HG03457 (cell line): ENCODE data around the gene SNAP23.

Experiments used
- ATAC-seq: cut with Tn5 transposase; IDR thresholded peaks from one replicate; pipeline ENCODE4 v1.9.1; 2021; ENCODE audit warnings: moderate number of reproducible peaks; ENCODE audit not compliant: unreplicated experiment

The SNAP23 gene

DNA sequence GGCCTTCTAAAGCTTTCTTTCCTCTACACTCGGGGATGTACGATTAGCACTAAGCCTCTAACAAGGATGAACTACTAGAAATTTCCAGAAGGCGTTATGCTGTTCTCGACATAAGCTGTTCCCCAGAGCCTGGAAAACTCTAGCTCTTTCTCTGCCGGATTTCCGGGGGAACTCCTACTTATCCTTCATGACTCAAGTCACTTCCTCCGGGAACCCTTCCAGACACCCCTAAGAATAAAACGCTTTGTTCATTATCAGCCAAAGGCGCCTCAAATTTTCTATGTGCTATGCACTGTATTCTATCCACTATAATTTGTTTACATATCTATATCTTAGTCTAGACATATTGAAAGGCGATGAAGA lies 455 bp upstream of the SNAP23 start:
- no peak for ATAC-seq

DNA sequence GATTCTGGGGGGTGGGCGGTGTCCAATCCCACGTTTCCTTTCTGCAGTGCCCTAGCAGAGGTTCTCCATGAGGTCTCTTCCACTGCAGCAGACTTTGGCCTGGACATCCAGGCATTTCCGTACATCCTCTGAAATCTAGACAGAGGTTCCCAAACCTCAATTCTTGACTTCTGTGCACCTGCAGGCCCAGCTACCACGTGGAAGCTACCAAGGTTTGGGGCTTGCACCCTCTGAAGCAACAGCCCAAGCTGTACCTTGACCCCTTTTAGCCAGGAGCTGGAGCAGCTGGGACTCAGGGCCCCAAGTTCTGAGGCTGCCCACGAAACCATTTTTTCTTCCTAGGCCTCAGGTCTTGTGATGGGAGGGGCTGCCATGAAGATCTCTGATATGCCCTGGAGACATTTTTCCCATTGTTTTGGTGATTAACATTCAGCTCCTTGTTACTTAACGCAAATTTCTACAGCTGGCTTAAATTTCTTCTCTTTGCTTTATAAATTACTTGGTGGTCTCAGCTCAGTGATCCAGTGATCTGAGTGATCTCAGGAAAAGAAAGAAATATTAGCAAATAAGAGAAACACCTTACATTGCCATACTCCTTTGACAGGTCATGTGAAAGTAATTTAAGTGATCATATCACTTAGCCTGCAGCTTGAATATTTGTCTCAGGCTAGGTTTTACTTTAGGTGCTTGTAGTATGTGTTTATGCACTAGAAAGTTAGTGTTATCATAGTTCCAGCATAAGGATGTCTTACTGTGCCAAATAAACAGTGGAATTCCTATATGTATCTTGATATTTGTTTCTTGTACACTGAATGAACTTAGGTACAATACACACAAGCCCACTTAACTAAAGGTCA lies 3.0 kb downstream of the SNAP23 start:
- no peak for ATAC-seq

DNA sequence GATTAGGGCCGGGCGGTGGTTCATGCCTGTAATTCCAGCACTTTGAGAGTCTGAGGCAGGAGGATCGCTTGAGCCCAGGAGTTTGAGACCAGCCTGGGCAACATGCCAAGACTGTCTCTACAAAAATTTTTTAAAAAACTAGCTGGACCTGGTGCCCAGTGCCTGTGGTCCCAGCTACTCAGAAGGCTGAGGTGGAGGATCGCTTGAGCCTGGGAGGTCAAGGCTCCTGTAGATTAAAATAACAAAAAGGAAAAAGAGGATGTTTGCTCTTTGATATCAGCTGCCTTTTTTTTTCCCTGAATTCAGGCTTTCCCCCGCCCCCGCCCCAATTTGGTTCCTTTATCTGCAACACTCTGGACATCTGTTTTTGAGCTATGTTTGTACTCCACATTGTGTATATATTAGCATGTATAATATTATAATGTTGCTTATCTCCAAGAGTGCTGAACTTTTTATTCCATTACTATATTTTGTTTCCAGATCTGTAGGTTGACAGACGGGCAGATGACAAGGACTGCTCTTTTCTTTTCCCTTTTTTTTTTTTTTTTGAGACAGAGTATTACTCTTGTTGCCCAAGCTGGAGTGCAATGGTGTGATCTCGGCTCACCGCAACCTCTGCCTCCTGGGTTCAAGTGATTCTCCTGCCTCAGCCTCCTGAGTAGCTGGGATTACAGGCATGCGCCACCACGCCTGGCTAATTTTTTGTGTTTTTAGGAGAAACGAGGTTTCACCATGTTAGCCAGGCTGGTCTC lies 4.6 kb downstream of the SNAP23 start:
- ATAC-seq: no peak

DNA sequence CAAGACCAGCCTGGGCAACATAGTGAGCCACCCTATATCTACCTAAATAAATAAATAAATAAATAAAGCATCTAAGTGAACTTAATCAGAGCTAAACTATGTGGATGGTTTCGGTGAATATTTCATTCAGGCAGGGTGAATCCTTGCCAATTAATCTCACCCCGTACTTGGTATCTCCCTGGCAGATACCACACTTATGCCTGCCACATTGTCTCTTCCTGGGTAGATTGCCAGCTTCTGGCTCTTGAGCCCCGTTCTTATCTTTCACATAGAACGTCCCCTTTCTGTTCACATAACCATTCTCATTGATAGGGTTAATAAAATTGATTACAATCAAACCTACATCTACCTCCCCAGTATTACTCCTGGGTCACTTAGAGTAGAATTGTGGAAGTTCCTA lies 7.0 kb downstream of the SNAP23 start:
- ATAC-seq: no peak

DNA sequence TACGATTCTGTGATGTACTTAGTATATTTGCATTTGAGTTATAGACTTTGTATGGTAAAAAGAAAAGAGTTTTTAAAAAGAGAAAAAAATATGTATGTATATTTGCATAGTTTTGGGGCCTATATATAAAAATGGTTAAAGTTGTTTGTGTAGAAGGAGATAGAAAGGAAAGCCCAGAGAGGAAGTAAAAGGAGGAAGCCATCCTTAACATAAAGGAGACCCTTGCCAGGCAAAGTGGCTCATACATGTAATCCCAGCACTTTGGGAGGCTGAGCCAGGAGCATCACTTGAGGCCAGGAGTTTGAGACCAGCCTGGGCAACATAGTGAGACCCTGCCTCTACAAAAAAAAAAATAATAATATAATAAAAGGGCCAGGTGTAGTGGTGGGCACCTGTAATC lies 8.4 kb downstream of the SNAP23 start:
- ATAC-seq: no peak

DNA sequence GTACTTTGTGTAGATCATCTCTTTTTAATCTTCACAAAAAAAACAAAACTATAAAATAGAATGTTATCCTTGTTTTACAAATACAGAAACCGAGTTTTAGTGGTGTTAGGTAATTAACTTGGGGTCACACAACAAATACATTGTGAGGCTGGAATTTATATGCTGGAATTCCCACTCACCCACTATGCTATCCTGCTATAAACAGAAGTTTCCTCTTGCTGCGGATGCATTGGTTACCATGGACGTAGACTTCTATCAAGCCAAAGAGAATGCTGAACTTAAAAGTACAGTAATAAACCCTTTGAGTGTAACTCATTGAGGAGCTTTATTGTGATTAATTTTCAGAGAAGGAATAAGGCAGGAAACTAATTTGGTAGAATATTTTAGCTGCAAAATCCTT lies 9.2 kb downstream of the SNAP23 start:
- peak; percentile 14 for ATAC-seq

DNA sequence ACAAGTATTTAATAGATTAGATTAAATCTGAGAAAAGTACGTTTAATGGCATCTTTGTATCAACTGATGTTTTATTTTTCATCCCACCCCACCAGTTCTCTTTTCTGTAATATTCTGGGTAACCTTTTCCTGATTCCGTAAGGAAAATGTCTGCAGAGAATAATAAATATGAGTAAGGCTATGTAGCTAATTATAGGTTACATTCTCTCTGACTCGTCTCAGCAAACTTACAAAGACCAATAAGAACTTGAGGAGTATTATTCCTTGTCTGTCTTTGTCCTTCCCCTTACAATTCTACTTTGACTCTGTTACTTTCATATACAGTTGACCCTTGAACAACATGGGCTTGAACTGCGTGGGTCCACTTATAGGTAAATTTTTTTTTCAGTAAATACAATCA lies 12.1 kb downstream of the SNAP23 start:
- no peak for ATAC-seq

DNA sequence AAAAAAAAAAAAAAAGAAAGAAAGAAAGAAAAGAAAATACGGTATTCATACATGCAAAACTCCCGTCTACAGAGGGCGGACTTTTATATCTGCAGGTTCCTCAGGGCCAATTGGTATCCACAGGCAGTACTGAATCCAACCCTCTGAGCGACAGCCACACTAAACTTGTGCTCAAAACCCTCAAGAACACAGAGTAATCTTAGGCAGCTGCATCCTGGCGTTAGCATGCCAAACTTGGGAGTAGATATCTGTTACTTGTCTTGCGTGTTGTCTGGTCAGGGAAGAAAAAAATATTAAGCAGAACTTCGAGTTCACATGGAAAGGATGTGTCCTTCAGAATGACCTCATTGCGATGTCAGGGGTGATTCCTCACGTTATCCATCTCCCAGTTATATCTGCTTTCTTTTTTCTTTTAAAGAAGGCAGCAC lies 12.8 kb downstream of the SNAP23 start:
- ATAC-seq: no peak

DNA sequence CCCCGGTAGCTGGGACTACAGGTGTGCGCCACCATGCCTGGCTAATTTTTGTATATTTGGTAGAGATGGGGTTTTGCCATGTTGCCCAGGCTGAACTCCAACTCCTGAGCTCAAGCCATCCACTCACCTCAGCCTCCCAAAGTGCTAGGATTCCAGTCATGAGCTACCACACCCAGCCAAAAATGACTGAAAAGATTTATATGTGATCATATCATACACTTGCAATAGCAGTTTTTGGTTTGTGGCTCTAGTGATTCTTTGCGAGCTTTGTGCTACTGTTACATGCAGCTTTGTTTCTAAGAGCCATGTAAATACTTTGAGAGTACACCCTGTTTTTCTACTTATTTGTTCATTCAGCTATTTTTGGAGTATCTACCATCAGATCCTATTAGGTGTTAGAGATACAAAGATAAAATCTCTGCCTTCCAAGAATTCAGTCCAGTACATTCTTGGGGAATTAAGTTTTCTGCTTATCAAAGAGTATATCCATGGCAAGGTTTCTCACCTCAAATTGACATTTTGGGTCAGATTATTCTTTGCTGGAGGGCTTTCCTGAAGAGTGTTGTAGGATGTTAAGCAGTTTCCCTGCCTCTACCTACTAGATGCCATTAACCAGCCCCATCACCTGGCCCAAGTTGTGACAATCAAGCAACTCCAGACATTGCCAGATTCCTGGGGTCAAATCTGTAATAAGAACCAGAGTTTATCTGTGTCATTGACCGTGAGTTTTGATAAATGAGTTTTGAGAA lies 15.0 kb downstream of the SNAP23 start:
- no peak for ATAC-seq

DNA sequence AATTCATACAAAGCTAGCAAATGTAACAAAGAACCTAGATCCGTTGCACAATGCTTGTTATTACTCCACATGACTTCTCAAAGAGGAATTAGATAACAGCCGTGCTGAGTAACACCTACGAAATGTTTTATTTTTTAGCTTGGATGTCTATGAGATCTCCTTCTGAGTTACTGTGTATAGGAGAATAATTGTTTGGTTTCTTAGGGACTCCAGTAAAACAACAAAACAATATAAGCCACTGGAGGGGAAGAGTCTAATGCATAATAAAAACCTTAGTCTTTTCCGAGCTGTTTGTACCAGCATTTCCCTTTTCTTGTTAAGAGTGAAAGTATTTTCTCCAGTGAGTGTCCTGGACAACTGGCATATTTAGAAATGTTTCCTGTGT lies 15.6 kb downstream of the SNAP23 start:
- no peak for ATAC-seq

DNA sequence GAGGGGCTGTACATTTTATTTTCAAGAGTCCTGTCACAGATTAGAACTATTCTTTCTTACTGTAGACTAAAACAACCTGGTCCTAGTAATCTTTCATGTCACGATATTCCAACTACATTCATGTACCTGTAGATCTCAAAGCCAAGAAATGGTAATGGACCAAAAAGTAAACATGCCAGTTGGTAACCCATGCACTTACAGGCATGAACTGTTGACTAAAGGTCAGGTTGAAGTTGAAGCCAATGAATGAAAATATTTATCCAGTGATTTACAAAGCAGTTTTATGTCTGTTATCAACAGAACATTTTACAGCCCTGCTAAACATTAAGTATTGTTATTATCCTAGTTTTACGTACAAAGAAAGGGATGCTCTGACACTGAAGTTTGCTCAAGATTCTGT lies 27.9 kb downstream of the SNAP23 start:
- ATAC-seq: no peak

DNA sequence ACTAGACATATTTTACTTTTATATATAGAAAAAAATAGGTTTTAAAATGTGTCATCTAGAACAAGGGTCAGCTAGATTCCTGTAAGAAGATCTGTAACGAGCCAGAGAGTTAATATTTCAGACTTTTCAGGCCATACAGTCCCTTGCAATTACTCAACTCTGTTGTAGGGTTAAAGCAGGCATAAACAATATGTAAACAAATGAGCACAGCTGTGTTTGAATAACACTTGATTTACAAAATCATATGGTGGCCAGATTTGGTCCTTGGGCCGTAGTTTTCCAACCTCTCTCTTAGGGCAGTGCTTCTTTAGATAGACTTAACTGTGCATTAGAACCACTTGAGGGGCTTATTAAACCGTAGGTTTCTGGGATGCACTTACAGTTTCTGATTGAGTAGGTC lies 33.5 kb downstream of the SNAP23 start:
- no peak for ATAC-seq

DNA sequence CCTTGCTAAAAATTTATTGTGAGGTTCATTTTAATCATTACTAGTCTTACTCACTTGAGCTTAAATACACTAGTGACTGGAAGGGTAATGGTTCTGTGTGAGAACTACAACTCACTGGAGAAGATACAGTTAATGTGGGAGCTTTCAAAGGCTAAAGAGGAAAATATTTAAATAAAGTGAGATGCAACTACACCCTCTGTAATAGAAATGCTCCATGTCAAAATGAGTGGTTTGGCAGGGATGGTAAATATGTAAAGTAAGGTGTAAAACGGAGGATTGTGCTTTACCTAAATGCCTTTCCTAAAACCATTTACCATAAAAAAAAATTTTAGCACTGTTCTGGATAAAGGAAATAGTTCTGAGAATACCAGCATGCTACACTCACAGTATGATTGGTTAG lies 37.8 kb downstream of the SNAP23 start:
- ATAC-seq: no peak

DNA sequence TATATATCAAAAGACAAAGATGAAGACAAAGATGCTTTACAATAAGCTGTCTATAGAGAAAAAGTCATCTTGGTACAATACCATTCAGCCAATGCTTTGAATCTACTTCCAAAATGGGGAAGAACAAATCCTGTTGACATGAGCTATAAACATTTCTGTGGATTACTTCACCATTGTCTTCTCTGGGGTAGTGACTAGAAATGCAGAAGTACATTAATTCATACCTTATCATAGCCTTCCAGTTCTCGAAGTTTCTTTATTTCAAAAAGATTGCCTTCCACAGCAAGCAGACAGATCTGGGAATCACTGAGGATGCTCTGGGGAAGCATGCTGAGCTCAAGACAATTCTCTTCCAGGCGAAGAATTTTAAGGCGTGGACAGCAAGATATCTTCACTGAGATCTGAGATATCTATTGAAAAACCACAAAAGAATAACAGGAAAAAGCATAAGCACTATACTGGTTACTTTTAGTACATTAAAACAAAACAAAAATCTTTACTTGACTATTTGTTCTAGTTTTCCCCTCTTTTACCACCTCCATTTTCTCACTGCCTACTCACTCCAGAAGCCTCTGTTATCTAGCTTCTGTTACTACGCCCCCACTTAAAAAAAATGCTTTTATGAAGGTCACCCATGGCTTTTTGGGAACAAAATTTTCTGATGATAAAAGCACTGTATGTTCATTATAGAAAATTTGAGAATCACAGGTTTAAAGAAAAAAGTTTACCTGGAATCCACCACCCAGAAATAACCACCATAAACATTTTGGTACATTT lies 49.6 kb downstream of the SNAP23 start:
- ATAC-seq: no peak

DNA sequence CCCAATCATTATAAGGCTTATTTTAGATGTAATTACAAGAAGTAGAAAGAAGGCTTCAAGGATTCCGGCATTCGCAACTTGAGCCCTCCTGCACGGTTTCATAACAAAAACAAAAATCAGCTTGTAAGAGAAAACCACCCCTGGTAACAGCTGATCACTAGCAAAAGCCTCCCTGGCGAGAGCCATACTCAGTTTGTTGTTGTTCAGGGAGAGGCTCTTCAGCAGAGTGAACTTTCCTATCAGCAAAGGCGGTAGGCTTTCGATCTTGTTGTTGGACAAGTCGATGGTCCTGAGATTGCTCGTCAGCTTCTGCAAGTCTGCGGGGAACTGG lies 52.4 kb downstream of the SNAP23 start:
- ATAC-seq: no peak

DNA sequence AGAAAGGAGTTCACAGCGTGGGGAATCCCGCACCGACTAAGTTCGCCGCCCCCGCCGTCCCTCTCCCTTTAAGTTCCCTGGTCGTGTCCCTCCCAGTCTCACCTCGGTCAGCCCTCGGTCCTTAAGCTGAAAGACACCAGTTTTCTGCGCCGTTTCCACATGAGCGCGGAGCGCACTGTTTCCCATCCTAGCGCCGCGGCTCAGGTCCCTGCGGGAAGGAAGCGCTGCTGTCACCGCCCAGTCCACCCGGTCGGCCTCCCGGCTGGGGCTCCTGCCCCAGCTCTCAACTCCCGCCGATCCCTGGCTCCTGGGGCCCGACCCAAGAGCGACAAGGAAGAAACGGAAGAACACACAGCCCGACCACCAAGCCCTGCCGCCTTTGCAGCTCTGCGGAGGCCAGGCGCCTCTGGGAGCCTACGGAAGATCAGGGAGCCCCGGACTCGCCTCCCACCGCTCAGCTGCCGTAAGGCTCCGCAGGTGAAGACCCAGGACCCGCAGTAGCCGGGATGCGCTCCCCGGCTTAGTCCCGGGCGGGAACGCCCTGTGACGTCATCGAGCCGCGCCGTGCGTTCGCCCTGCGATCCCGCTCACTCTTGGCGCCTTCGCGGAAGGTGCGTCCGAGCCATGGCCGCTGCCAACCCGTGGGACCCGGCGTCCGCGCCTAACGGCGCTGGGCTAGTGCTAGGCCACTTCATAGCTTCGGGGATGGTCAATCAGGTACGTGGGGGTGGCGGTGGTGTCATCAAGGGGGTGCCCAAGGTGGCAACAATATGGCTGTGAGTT lies 53.0 kb downstream of the SNAP23 start, which contains the start of the genes HAUS2 and LRRC57:
Gene HAUS2, plus strand, starts transcription at position 590 of the 783 bp plus-strand sequence. Its CDS starts 35 bp downstream, at position 625.
Gene LRRC57, minus strand, starts transcription at position 545 of the 783 bp plus-strand sequence. Its CDS starts 359 bp downstream, at position 186.
- ATAC-seq: peak; percentile 72

DNA sequence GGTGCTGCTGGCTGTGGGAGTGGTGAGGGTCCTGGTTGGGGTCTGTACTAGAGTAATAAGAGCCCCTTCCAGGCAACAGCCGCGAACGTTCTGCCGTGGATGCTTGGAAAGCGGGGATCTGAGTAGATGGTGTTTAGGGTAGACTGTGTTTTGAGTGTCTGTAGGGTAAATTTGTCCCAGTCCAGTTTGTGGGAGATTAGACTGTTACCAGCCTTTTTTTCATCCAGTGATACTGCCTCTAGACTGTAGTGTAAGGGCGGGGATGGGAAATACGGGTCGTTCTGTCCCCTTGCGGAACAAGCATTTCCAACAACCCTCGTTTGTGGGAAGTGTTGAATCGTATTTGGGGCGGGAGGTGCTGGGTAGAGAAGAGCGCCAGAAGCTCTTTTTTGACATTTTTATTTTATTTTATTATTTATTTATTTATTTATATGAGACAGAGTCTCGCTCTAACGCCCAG lies 53.6 kb downstream of the SNAP23 start:
- ATAC-seq: peak; percentile 21

DNA sequence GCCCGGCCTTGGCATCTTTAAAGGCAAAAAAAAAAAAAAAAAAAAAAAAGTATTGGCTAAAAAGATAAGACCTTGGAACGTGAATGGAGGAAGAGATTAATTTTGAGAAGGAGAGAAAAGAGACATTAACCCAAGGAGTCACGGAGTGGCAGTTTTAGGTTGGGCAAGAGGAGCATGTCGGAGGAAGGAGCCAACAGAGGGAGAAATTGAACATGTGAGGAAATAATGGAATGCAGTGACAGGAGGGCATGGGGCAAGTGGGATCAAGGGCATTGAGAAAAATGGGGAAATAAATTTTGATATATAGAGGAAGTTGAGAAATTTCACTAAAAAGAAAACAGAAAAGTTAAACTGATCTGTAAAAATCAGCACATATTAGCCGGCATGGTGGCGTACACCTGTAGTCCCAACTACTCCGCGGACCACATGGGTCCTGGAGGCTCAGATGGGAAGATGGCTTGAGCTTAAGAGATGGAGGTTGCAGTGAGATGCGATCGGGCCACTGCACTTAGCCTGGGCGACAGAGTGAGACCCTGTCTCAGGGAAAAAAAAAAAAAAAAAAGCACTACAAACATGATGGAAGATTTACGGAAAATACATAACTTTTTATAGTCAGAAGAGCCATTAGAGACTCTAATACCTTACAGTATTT lies 54.4 kb downstream of the SNAP23 start:
- ATAC-seq: no peak

DNA sequence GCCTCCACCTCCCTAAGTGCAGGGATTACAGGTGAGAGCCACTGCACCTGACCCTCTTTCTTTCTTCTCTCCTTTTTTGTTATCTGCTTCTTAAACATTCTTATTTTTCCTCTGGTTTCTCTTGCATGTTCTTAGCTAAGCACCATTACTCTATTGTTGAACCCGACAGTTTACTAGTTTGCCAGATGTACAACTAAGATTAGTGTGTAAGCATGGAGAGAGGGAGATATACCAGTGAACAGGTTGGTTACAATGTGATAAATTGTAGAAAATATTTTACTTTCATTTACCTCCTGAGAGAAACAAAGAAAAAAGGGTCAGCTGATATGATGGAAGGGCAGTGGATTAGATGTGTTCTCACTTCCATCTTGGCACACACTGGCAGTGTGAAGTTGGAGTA lies 58.1 kb downstream of the SNAP23 start:
- no peak for ATAC-seq
